LoVo (cell line): ENCODE data around the gene KMT2B.

Experiments used
- DNase-seq: peaks from one replicate; pipeline ENCODE4 v3.0.0-alpha.2; 2016; ENCODE audit warnings: low spot score

Gene KMT2B

GRCh38 chr19:35725216-35725861 is 7.5 kb downstream of the KMT2B start:
- no peak for DNase-seq

- no peak for DNase-seq
Measured at GRCh38 chr19:35727053-35727955, 9.5 kb downstream of the KMT2B start.

GRCh38 chr19:35727956-35728706 is 10.3 kb downstream of the KMT2B start:
- no peak for DNase-seq

GRCh38 chr19:35729021-35729420 is 11.2 kb downstream of the KMT2B start:
- DNase-seq: no peak

GRCh38 chr19:35729763-35730162 is 12.0 kb downstream of the KMT2B start:
- DNase-seq: no peak

GRCh38 chr19:35730326-35730725 is 12.5 kb downstream of the KMT2B start:
- DNase-seq: no peak

- no peak for DNase-seq
Measured at GRCh38 chr19:35731353-35731752, 13.6 kb downstream of the KMT2B start.

- DNase-seq: no peak
Measured at GRCh38 chr19:35731779-35732405, 14.1 kb downstream of the KMT2B start.

GRCh38 chr19:35732540-35733179 is 14.9 kb downstream of the KMT2B start:
- no peak for DNase-seq

GRCh38 chr19:35733180-35734125 is 15.7 kb downstream of the KMT2B start:
- no peak for DNase-seq

GRCh38 chr19:35734273-35734672 is 16.5 kb downstream of the KMT2B start:
- DNase-seq: no peak

GRCh38 chr19:35734889-35735288 is 17.1 kb downstream of the KMT2B start:
- DNase-seq: no peak

- DNase-seq: no peak
Measured at GRCh38 chr19:35736913-35737886, 19.4 kb downstream of the KMT2B start.

- no peak for DNase-seq
Measured at GRCh38 chr19:35738021-35738886, 20.5 kb downstream of the KMT2B start.

- DNase-seq: no peak
Measured at GRCh38 chr19:35738887-35739229, 21.1 kb downstream of the KMT2B start.

GRCh38 chr19:35739275-35740107 is 21.7 kb downstream of the KMT2B start:
- no peak for DNase-seq

GRCh38 chr19:35740108-35740422 is 22.3 kb downstream of the KMT2B start:
- DNase-seq: no peak
